ENCODE results near the gene NCK1.

GRCh38 chr3:136835089-136835812 is 26.8 kb upstream of the NCK1 start:
- TF ChIP-seq CTCF (IDR thresholded peaks at IDR 0.05; ENCODE audit: insufficient read depth, low read depth, low read length): no peak
- TF ChIP-seq EZH2 (IDR thresholded peaks at IDR 0.05; ENCODE audit: insufficient read depth, low read length): no peak
